ENCODE measurements around the gene SOX21. TPM values are rescaled to one million over a fixed set of nuclear protein-coding genes. Genes with fewer than 3 reads are reported as not detected.

SOX21 gene
- polyA plus RNA-seq, 1 donor from 2014 or later, result 0.35 TPM

GRCh38 chr13:94703721-94704314, 8.5 kb downstream of the SOX21 start:
- Histone ChIP-seq H3K9me3 (ENCODE audit: low read length) (peaks cover 17% of the 10 kb centered on the region), H3K9me2 (ENCODE audit: insufficient read depth, low read length) (no peaks in the 10 kb centered on the region), H3K36me3 (ENCODE audit: insufficient read depth, low read length) (no peaks in the 10 kb centered on the region), H3K4me2 (ENCODE audit: low read length) (no peak overlapping the region), H3K9ac (ENCODE audit: low read length) (no peak overlapping the region), H2AFZ (ENCODE audit: low read depth, low read length) (no peak overlapping the region), H3K27me3 (ENCODE audit: insufficient read depth, low read depth, low read length) (peaks cover 68% of the 10 kb centered on the region), H3F3A (ENCODE audit: insufficient read depth, low read length, poor library complexity, severe bottlenecking) (no peaks in the 10 kb centered on the region), H4K20me1 (ENCODE audit: insufficient read depth) (no peaks in the 10 kb centered on the region), H3K4me3 (ENCODE audit: low read length) (no peak overlapping the region), H3K79me2 (replicated peaks; ENCODE audit: insufficient read depth, low read length) (peaks cover 14% of the 10 kb centered on the region), H3K27ac (ENCODE audit: low read length) (no peak overlapping the region)
- TF ChIP-seq EP300 (conservative IDR thresholded peaks at IDR 0.05; ENCODE audit: poor library complexity, severe bottlenecking), result no peak
- no peak for TF ChIP-seq REST (IDR thresholded peaks at IDR 0.05; ENCODE audit: borderline replicate concordance)
- no peak for TF ChIP-seq SMC3 (conservative IDR thresholded peaks at IDR 0.05; ENCODE audit: poor library complexity)
- TF ChIP-seq CTCF (IDR thresholded peaks at IDR 0.05; ENCODE audit: poor library complexity, severe bottlenecking), result no peak
- TF ChIP-seq POLR2AphosphoS5 (IDR thresholded peaks at IDR 0.05), result no peak
- TF ChIP-seq MXI1 (conservative IDR thresholded peaks at IDR 0.05; ENCODE audit: poor library complexity, severe bottlenecking), result no peak
- TF ChIP-seq EZH2 (IDR thresholded peaks at IDR 0.05; ENCODE audit: borderline replicate concordance, insufficient read depth, low read length, poor library complexity, severe bottlenecking), result no peak
- TF ChIP-seq RAD21 (conservative IDR thresholded peaks at IDR 0.05), result no peak
- no peak for TF ChIP-seq TAF1 (IDR thresholded peaks at IDR 0.05; ENCODE audit: low read depth)

- Histone ChIP-seq H3K36me3 (ENCODE audit: insufficient read depth, low read length) (no peaks in the 10 kb centered on the region), H4K20me1 (ENCODE audit: insufficient read depth) (no peaks in the 10 kb centered on the region), H3K4me3 (ENCODE audit: low read length) (no peak overlapping the region), H2AFZ (ENCODE audit: low read depth, low read length) (no peak overlapping the region), H3K27ac (ENCODE audit: low read length) (no peak overlapping the region), H3K79me2 (replicated peaks; ENCODE audit: insufficient read depth, low read length) (peaks cover 8% of the 10 kb centered on the region), H3K27me3 (ENCODE audit: insufficient read depth, low read depth, low read length) (peaks cover 63% of the 10 kb centered on the region), H3F3A (ENCODE audit: insufficient read depth, low read length, poor library complexity, severe bottlenecking) (no peaks in the 10 kb centered on the region), H3K9me3 (ENCODE audit: low read length) (peaks cover 17% of the 10 kb centered on the region), H3K4me2 (ENCODE audit: low read length) (no peak overlapping the region), H3K9me2 (ENCODE audit: insufficient read depth, low read length) (no peaks in the 10 kb centered on the region), H3K9ac (ENCODE audit: low read length) (no peak overlapping the region)
- TF ChIP-seq EP300 (conservative IDR thresholded peaks at IDR 0.05; ENCODE audit: poor library complexity, severe bottlenecking) (no peak), SMC3 (conservative IDR thresholded peaks at IDR 0.05; ENCODE audit: poor library complexity) (no peak), EZH2 (IDR thresholded peaks at IDR 0.05; ENCODE audit: borderline replicate concordance, insufficient read depth, low read length, poor library complexity, severe bottlenecking) (no peak), RAD21 (conservative IDR thresholded peaks at IDR 0.05) (no peak), REST (IDR thresholded peaks at IDR 0.05; ENCODE audit: borderline replicate concordance) (no peak), TAF1 (IDR thresholded peaks at IDR 0.05; ENCODE audit: low read depth) (no peak), CTCF (IDR thresholded peaks at IDR 0.05; ENCODE audit: poor library complexity, severe bottlenecking) (no peak)
Measured at GRCh38 chr13:94703271-94703670, 9.1 kb downstream of the SOX21 start.
